ENCODE results near the gene SPACA4. TPM values are rescaled to one million over a fixed set of nuclear protein-coding genes. Genes with fewer than 3 reads are reported as not detected.

The SPACA4 gene
- total and polyA plus RNA-seq, 2 of the 4 experiments (the other 2 are of a cell fraction): not detected

DNA sequence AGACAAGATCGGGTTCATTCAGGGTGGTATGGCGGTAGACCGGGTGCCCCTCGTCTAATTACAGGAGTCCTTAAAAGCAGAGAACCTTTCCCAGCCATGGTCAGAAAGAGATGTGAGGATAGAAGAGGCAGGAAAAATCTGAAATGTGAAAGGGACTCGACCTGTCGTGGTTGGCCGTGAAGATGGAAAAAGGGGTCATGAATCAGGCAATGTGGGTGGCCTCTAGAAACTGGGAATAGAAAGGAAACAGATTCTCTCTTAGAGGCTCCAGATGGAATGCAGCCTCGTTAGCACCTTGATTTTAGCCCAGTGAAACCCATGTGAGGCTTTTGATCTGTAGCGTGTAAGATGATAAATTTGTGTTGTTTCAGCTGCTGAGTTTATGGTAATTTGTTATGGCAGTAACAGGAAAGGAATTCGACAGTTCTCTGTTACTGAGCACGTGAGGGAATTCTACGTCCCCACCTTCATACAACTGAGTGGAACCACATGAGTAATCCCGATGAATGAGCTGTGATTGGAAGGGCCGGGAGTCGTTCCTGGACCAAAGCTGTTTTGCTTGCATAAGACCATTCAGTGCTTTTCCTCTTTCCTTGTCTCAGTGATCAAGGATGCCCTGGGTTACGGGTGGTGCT, 50.4 kb downstream of the SPACA4 start (continued):
- TF ChIP-seq MAFK (IDR thresholded peaks at IDR 0.05; ENCODE audit: low read depth, low read length): peak; percentile 25; the same call in 1 of the 2 replicates

Other genes starting within 250 kb of the SPACA4 start
- gene TMEM143, start 242.8 kb upstream of the SPACA4 start, total RNA-seq (2012; rRNA removed): 1.1 and 1.3 TPM in 2 replicates
- gene TMEM143, start 242.8 kb upstream of the SPACA4 start, polyA plus RNA-seq (2012; rRNA removed): 7.6 and 8.6 TPM in 2 replicates
- gene SYNGR4, start 242.4 kb upstream of the SPACA4 start, total RNA-seq (2012; rRNA removed): not detected in 2 replicates
- gene SYNGR4, start 242.4 kb upstream of the SPACA4 start, polyA plus RNA-seq (2012; rRNA removed): not detected in 2 replicates
- 57.8 and 58.8 TPM in 2 replicates for gene KDELR1, start 215.2 kb upstream of the SPACA4 start, total RNA-seq (2012; rRNA removed)
- 171 and 180 TPM in 2 replicates for gene KDELR1, start 215.2 kb upstream of the SPACA4 start, polyA plus RNA-seq (2012; rRNA removed)
- under 0.01 TPM in 2 replicates for gene GRIN2D, start 213.1 kb upstream of the SPACA4 start, total RNA-seq (2012; rRNA removed)
- 0.23 and 0.24 TPM in 2 replicates for gene GRIN2D, start 213.1 kb upstream of the SPACA4 start, polyA plus RNA-seq (2012; rRNA removed)
- gene GRWD1, start 160.8 kb upstream of the SPACA4 start, total RNA-seq (2012; rRNA removed): 22.0 and 32.5 TPM in 2 replicates
- gene GRWD1, start 160.8 kb upstream of the SPACA4 start, polyA plus RNA-seq (2012; rRNA removed): 22.5 and 25.2 TPM in 2 replicates
- under 0.01 and 0.18 TPM in 2 replicates for gene KCNJ14, start 151.2 kb upstream of the SPACA4 start, total RNA-seq (2012; rRNA removed)
- 0.34 and 0.39 TPM in 2 replicates for gene KCNJ14, start 151.2 kb upstream of the SPACA4 start, polyA plus RNA-seq (2012; rRNA removed)
- gene CYTH2, start 137.4 kb upstream of the SPACA4 start, total RNA-seq (2012; rRNA removed): 35.8 and 38.3 TPM in 2 replicates
- 56.1 and 62.0 TPM in 2 replicates for gene CYTH2, start 137.4 kb upstream of the SPACA4 start, polyA plus RNA-seq (2012; rRNA removed)
- gene LMTK3, start 94.9 kb upstream of the SPACA4 start, total RNA-seq (2012; rRNA removed): 0.18 TPM in 1 of 2 replicates, not detected in the other
- 0.60 and 0.87 TPM in 2 replicates for gene LMTK3, start 94.9 kb upstream of the SPACA4 start, polyA plus RNA-seq (2012; rRNA removed)
- not detected in 2 replicates for gene SULT2B1, start 54.6 kb upstream of the SPACA4 start, total RNA-seq (2012; rRNA removed)
- 0.09 TPM in 1 of 2 replicates, not detected in the other for gene SULT2B1, start 54.6 kb upstream of the SPACA4 start, polyA plus RNA-seq (2012; rRNA removed)
- 0.36 and 0.56 TPM in 2 replicates for gene FAM83E, start 8.3 kb downstream of the SPACA4 start, total RNA-seq (2012; rRNA removed)
- gene FAM83E, start 8.3 kb downstream of the SPACA4 start, polyA plus RNA-seq (2012; rRNA removed): 0.05 and 0.17 TPM in 2 replicates
- gene RPL18, start 12.4 kb downstream of the SPACA4 start, total RNA-seq (2012; rRNA removed): 1,909 and 2,552 TPM in 2 replicates
- 1,897 and 2,254 TPM in 2 replicates for gene RPL18, start 12.4 kb downstream of the SPACA4 start, polyA plus RNA-seq (2012; rRNA removed)
- gene SPHK2, start 12.8 kb downstream of the SPACA4 start, total RNA-seq (2012; rRNA removed): 1.6 and 1.7 TPM in 2 replicates
- 9.9 and 11.9 TPM in 2 replicates for gene SPHK2, start 12.8 kb downstream of the SPACA4 start, polyA plus RNA-seq (2012; rRNA removed)
- 2.5 and 3.6 TPM in 2 replicates for gene DBP, start 30.6 kb downstream of the SPACA4 start, total RNA-seq (2012; rRNA removed)
- 3.0 and 3.6 TPM in 2 replicates for gene DBP, start 30.6 kb downstream of the SPACA4 start, polyA plus RNA-seq (2012; rRNA removed)
- 1.3 and 1.7 TPM in 2 replicates for gene CA11, start 39.4 kb downstream of the SPACA4 start, total RNA-seq (2012; rRNA removed)
- 2.7 and 2.9 TPM in 2 replicates for gene CA11, start 39.4 kb downstream of the SPACA4 start, polyA plus RNA-seq (2012; rRNA removed)
- not detected in 2 replicates for gene NTN5, start 66.3 kb downstream of the SPACA4 start, total RNA-seq (2012; rRNA removed)
- 0.11 and 0.19 TPM in 2 replicates for gene NTN5, start 66.3 kb downstream of the SPACA4 start, polyA plus RNA-seq (2012; rRNA removed)
- gene FUT2, start 89.2 kb downstream of the SPACA4 start, total RNA-seq (2012; rRNA removed): not detected in 2 replicates
- not detected in 2 replicates for gene FUT2, start 89.2 kb downstream of the SPACA4 start, polyA plus RNA-seq (2012; rRNA removed)
- 0.18 and 0.28 TPM in 2 replicates for gene MAMSTR, start 113.0 kb downstream of the SPACA4 start, total RNA-seq (2012; rRNA removed)
- gene MAMSTR, start 113.0 kb downstream of the SPACA4 start, polyA plus RNA-seq (2012; rRNA removed): 1.9 and 2.7 TPM in 2 replicates
- under 0.01 and 0.18 TPM in 2 replicates for gene RASIP1, start 133.9 kb downstream of the SPACA4 start, total RNA-seq (2012; rRNA removed)
- gene RASIP1, start 133.9 kb downstream of the SPACA4 start, polyA plus RNA-seq (2012; rRNA removed): 0.51 and 0.67 TPM in 2 replicates
- not detected in 2 replicates for gene IZUMO1, start 140.2 kb downstream of the SPACA4 start, total RNA-seq (2012; rRNA removed)
- gene IZUMO1, start 140.2 kb downstream of the SPACA4 start, polyA plus RNA-seq (2012; rRNA removed): not detected in 2 replicates
- gene FUT1, start 145.9 kb downstream of the SPACA4 start, total RNA-seq (2012; rRNA removed): under 0.01 and 0.18 TPM in 2 replicates
- gene FUT1, start 145.9 kb downstream of the SPACA4 start, polyA plus RNA-seq (2012; rRNA removed): 0.03 and 0.09 TPM in 2 replicates
- gene FGF21, start 148.8 kb downstream of the SPACA4 start, total RNA-seq (2012; rRNA removed): not detected in 2 replicates
- gene FGF21, start 148.8 kb downstream of the SPACA4 start, polyA plus RNA-seq (2012; rRNA removed): not detected in 2 replicates
- 20.1 and 21.7 TPM in 2 replicates for gene BCAT2, start 204.3 kb downstream of the SPACA4 start, total RNA-seq (2012; rRNA removed)
- gene BCAT2, start 204.3 kb downstream of the SPACA4 start, polyA plus RNA-seq (2012; rRNA removed): 42.2 and 45.3 TPM in 2 replicates
- 0.54 and 0.56 TPM in 2 replicates for gene HSD17B14, start 229.7 kb downstream of the SPACA4 start, total RNA-seq (2012; rRNA removed)
- 4.5 and 5.6 TPM in 2 replicates for gene HSD17B14, start 229.7 kb downstream of the SPACA4 start, polyA plus RNA-seq (2012; rRNA removed)